MCF 10A (cell line): ENCODE measurements around the gene TAF4. TPM values are rescaled to one million over a fixed set of nuclear protein-coding genes. Genes with fewer than 3 reads are reported as not detected.

Source experiments
- BruUV-seq: library from RNA; stranded (reverse); fragments of 400-500 nt; replicated peaks from 2 replicates; lab custom pipeline; 2021; lab: Mats Ljungman, UMichigan
- CTCF ChIA-PET: fragments of 300-600 bp; sonication (Branson Sonifier 250); formaldehyde crosslinking; extraction: SDS; loops from one replicate; lab custom pipeline; 2021; ENCODE audit warnings: antibody characterized with exemption, inconsistent platforms; lab: Yijun Ruan, JAX
- POLR2A ChIA-PET: fragments of 300-600, 350-650 bp; sonication (Branson Sonifier 250); formaldehyde crosslinking; extraction: SDS; loops from one replicate; lab custom pipeline; 2020; ENCODE audit warnings: antibody characterized with exemption, inconsistent platforms; lab: Yijun Ruan, JAX
- DNase-seq: peaks from one replicate; pipeline ENCODE4 v3.0.0-alpha.2; 2018; ENCODE audit not compliant: unreplicated experiment
- H3K27ac Mint-ChIP-seq: one replicate; pipeline ENCODE4 v1.8.0; 2022; ENCODE audit warnings: mild to moderate bottlenecking, low read depth, mixed read lengths; ENCODE audit not compliant: unreplicated experiment
- H3K27me3 Mint-ChIP-seq: one replicate; pipeline ENCODE4 v1.8.0; 2022; ENCODE audit warnings: mixed read lengths; ENCODE audit not compliant: insufficient read depth, unreplicated experiment
- H3K36me3 Mint-ChIP-seq: one replicate; pipeline ENCODE4 v1.8.0; 2022; ENCODE audit warnings: mild to moderate bottlenecking, moderate library complexity, mixed read lengths; ENCODE audit not compliant: insufficient read depth, unreplicated experiment
- H3K4me1 Mint-ChIP-seq: one replicate; pipeline ENCODE4 v1.8.0; 2022; ENCODE audit warnings: mixed read lengths; ENCODE audit not compliant: insufficient read depth, unreplicated experiment
- H3K4me3 Mint-ChIP-seq: one replicate; pipeline ENCODE4 v1.8.0; 2022; ENCODE audit warnings: mild to moderate bottlenecking, moderate library complexity, mixed read lengths; ENCODE audit not compliant: unreplicated experiment
- H3K9me3 Mint-ChIP-seq: one replicate; pipeline ENCODE4 v1.8.0; 2022; ENCODE audit warnings: mixed read lengths; ENCODE audit not compliant: unreplicated experiment
- intact Hi-C: fragments of 100-400 bp; cut with micrococcal nuclease; formaldehyde crosslinking; loops from 2 replicates; pipeline ENCODE4 v1.14.1; 2022
- total RNA-seq: library from RNA; stranded (reverse); gene quantifications from 2 replicates; pipeline ENCODE4 v1.2.3, GENCODE V29; 2022
- TF ChIP-seq, protein P1 (sequence below): fragments of 200-600 bp; IDR thresholded peaks from one replicate; pipeline ENCODE4 v1.8.0; 2022; ENCODE audit warnings: antibody characterized with exemption, mild to moderate bottlenecking; ENCODE audit not compliant: unreplicated experiment

Gene TAF4
- total RNA-seq, 1 experiment from 2014 or later = 15.9 TPM

DNA sequence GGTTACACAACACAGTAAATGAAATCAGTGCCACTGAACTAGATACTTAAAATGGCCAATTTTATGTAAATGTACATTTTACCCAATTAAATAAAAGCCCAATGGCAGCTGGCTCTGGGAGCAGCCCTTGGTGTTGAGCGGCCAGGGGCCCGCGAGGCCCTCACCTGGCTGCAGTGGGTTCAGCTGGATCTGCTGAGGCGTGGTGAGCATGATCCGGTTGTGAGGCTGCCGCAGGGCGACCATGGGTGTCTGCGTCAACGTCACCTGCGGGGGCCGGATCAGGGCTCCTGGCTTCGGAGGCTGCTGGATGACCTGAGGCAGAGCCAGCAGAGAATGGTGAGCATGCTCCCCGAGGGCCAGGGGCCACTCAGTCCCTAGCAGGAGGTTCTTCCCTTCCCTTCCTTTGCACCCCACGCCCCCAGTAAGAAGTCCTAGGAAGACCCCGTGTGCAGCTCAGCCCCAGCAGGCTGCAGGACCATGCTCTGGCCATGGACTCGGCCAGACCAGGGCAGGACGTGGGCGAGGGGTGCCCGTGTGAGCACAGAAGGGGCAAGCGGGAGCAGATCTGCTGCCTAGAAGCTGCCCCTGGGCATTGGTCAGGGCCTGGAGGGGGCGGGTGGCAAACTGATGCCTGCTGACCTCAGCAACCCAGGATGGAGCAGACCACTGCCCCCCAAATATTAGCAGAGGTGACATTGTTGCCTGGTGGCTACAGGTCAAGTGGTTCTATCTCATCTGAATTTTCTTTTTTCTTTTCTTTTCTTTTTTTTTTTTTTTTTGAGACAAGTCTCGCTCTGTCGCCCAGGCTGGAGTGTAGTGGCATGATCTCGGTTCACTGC is 61.9 kb downstream of the TAF4 start:
- ChIA-PET POLR2A (interaction anchor here (0.6 kb wide), 1 partner anchor 118 kb away, joined by 3 read pairs; no protein-coding TSS in a partner anchor), CTCF (interaction anchor here (0.8 kb wide), 1 partner anchor 134 kb away, joined by 3 read pairs; no protein-coding TSS in a partner anchor)
- no peaks in the 10 kb centered on the region for H3K27me3 Mint-ChIP-seq
- peaks cover 69% of the 10 kb centered on the region for H3K36me3 Mint-ChIP-seq
- no TSS peak for BruUV-seq
- DNase-seq = no peak
- intact Hi-C loops = no loop called here
- no peak overlapping the region for H3K4me3 Mint-ChIP-seq
- no peak overlapping the region for H3K27ac Mint-ChIP-seq
- TF ChIP-seq, protein P1, sequence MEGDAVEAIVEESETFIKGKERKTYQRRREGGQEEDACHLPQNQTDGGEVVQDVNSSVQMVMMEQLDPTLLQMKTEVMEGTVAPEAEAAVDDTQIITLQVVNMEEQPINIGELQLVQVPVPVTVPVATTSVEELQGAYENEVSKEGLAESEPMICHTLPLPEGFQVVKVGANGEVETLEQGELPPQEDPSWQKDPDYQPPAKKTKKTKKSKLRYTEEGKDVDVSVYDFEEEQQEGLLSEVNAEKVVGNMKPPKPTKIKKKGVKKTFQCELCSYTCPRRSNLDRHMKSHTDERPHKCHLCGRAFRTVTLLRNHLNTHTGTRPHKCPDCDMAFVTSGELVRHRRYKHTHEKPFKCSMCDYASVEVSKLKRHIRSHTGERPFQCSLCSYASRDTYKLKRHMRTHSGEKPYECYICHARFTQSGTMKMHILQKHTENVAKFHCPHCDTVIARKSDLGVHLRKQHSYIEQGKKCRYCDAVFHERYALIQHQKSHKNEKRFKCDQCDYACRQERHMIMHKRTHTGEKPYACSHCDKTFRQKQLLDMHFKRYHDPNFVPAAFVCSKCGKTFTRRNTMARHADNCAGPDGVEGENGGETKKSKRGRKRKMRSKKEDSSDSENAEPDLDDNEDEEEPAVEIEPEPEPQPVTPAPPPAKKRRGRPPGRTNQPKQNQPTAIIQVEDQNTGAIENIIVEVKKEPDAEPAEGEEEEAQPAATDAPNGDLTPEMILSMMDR = no peak
- no peaks in the 10 kb centered on the region for H3K4me1 Mint-ChIP-seq
- H3K9me3 Mint-ChIP-seq = no peaks in the 10 kb centered on the region

DNA sequence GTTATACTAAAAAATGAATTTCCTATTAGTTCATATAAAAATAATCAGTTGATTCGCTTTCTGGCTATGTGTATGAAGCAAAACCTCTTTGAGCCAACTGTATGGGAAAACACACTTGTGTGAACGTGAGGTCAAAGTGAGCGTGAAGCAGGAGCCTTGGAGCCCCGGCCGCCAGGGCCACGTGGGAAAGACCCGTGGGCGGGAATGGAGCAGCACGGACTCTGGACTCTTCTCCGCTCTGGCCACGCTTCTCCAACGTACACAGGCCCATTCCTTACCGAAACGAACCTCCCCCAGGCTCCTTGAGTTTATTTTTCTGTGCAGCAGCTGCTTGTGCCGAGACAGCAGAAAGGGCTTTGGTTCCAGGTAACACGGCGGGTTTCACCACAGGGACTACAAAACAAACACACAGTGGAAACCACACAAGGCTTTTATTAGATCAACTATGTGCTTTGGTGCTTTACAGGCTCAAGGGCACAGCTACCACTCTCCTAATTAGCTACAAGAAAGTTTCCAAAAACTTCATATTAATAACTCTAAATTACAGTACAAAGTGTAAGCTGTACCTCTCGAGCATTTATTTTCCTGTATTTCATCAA is 62.7 kb downstream of the TAF4 start:
- Mint-ChIP-seq H3K27ac (no peak overlapping the region), H3K9me3 (no peaks in the 10 kb centered on the region), H3K36me3 (peaks cover 65% of the 10 kb centered on the region), H3K4me1 (no peaks in the 10 kb centered on the region), H3K4me3 (no peak overlapping the region), H3K27me3 (no peaks in the 10 kb centered on the region)
- TF ChIP-seq, protein P1 = no peak
- no TSS peak for BruUV-seq
- ChIA-PET CTCF (interaction anchor here (0.8 kb wide), 1 partner anchor 135 kb away, joined by 3 read pairs; no protein-coding TSS in a partner anchor), POLR2A (no interaction called here)
- no peak for DNase-seq
- intact Hi-C loops = no loop called here

DNA sequence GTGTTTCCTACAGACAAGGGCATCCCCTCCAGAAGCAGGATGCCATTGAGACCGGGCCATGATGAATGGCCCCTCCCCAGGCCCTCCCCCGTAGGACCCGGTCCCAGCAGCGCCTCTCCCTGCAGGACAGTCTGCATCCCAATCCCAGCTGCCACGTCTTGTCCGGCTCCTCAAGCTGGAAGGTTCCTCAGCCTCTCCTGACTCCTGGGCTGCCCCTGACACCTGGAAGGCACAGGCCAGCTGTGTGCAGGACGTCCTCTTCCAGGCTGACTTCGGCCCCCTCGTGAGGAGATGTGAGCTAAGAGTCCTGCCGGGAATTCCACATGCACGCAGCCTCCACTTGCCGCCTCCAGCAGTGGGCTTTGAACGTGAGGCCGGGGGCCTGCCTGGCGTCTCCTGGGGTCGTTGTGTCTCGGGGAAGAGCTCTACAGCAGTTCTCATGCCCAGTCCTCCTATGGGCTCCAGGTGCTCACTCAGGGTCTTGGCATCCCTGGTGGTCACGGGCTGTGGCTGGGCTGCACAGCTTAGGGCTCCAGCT is 64.4 kb downstream of the TAF4 start:
- DNase-seq = no peak
- ChIA-PET CTCF (interaction anchor here (2.4 kb wide), 1 partner anchor 10 kb away, joined by 8 read pairs; no protein-coding TSS in a partner anchor), POLR2A (no interaction called here)
- Mint-ChIP-seq H3K4me1 (no peaks in the 10 kb centered on the region), H3K4me3 (no peak overlapping the region), H3K36me3 (peaks cover 72% of the 10 kb centered on the region), H3K9me3 (no peaks in the 10 kb centered on the region), H3K27ac (no peak overlapping the region), H3K27me3 (no peaks in the 10 kb centered on the region)
- intact Hi-C loops = no loop called here
- TF ChIP-seq, protein P1 = no peak
- BruUV-seq = no TSS peak
